Gastroesophageal sphincter (tissue), 3 donors: ENCODE results near the gene LETM1.

Source experiments
- EP300 ChIP-seq: sonication (generic); formaldehyde crosslinking; IDR thresholded peaks from one replicate; pipeline ENCODE4 v1.6.1; 2017; ENCODE audit warnings: antibody characterized with exemption, mild to moderate bottlenecking
- POLR2A ChIP-seq, 2 donors: fragments of 450-650 bp; IDR thresholded peaks; one replicate each; pipeline ENCODE4 v1.6.1; 2017; ENCODE audit warnings: antibody characterized with exemption in 2 of 2, mild to moderate bottlenecking in 2 of 2, moderate library complexity in 1 of 2
- TF ChIP-seq, protein P1 (sequence below), 4 experiments: fragments of 200-600 bp in 2 of 4; fragments of 450-650 bp in 2 of 4; sonication (generic) in 1 of 4; IDR thresholded peaks; one replicate each; pipeline ENCODE4 v1.5.1; 2017 to 2019; ENCODE audit warnings: antibody characterized with exemption in 4 of 4, mild to moderate bottlenecking in 2 of 4, moderate library complexity in 2 of 4

DNA sequence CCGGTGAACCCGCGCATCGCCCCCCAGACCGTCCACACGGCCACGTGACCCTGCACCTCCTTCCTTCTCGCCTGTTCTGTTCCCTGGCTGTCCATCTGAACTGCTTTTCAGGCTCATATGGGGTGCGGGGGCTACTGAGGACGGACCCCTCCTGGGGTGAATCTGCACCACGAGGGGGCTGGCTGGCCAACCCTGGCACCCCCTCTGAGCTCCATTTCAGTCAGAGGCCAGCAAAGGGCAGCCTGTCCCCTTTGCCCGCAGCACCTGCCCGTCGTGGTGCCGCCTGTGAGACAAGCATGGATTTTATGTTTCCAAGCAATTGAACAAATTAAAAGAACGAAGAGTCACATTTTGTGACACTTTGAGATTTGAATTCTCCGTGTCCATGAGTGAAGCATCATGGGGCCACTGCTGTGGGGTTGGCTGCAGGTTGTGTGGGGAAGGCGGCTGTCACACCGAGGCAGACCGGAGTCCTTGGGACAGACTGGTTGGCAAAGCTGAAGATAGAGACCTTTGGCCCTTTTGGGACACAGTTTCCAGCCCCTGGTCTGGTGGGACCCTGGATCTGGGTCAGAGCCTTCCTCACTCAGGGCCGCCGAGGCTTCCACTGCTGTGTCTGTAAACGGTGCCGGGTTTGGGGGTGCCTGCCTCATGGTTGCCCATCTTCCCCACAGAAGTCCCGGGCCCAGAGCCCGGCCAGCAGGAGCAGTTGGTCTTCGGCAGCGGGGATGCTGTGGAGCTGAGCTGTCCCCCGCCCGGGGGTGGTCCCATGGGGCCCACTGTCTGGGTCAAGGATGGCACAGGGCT is 57.2 kb downstream of the LETM1 start:
- TF ChIP-seq, protein P1, sequence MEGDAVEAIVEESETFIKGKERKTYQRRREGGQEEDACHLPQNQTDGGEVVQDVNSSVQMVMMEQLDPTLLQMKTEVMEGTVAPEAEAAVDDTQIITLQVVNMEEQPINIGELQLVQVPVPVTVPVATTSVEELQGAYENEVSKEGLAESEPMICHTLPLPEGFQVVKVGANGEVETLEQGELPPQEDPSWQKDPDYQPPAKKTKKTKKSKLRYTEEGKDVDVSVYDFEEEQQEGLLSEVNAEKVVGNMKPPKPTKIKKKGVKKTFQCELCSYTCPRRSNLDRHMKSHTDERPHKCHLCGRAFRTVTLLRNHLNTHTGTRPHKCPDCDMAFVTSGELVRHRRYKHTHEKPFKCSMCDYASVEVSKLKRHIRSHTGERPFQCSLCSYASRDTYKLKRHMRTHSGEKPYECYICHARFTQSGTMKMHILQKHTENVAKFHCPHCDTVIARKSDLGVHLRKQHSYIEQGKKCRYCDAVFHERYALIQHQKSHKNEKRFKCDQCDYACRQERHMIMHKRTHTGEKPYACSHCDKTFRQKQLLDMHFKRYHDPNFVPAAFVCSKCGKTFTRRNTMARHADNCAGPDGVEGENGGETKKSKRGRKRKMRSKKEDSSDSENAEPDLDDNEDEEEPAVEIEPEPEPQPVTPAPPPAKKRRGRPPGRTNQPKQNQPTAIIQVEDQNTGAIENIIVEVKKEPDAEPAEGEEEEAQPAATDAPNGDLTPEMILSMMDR (IDR thresholded peaks at IDR 0.05), result no peak
- TF ChIP-seq EP300 (no peak), POLR2A (IDR thresholded peaks at IDR 0.05) (no peak)
